PC-9 (cell line): ENCODE results near the gene RAP1GAP2.

Experiments used
- CTCF ChIP-seq: fragments of 200-600 bp; sonication (generic); conservative IDR thresholded peaks from 2 replicates; pipeline ENCODE4 v1.6.1; 2017; ENCODE audit warnings: mixed run types, antibody characterized with exemption, mild to moderate bottlenecking, moderate library complexity
- EZH2 ChIP-seq: fragments of 200-600 bp; sonication (generic); IDR thresholded peaks from 2 replicates; pipeline ENCODE4 v1.8.0; 2017; ENCODE audit warnings: antibody characterized with exemption, low read depth

DNA sequence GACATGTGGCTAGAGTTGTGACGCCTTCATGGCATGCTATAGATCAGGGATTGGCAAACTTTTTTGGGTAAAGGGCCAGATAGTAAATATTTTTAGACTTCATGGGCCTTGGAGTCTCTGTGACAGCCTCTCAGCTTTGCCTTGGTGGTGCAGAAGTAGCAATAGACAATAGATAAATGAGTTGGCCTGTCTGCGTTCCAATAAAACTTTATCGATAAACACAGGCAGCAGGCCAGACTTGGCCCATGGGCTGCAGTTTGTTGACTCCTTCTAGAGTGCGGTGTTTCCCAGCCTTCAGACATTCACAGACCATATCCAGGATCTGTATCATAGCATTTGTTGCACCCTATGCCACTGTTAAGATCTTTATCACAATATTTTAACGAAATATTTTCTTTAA lies 190.7 kb downstream of the RAP1GAP2 start:
- TF ChIP-seq CTCF (no peak), EZH2 (no peak)
